Stimulated activated CD8-positive, alpha-beta memory T cell treated with anti-CD3 and anti-CD28 coated beads, Interleukin-2, amount 100 ng/mL, for 48 hours (primary cell): ENCODE data around the gene FTO.
A peak's percentile ranks its signal among the peaks of the same experiment; 100 is the strongest.

Source experiments
- DNase-seq, 2 donors: peaks; one replicate each; pipeline ENCODE4 v3.0.0-alpha.2; 2020; ENCODE audit warnings: low read depth in 2 of 2

The FTO gene

DNA sequence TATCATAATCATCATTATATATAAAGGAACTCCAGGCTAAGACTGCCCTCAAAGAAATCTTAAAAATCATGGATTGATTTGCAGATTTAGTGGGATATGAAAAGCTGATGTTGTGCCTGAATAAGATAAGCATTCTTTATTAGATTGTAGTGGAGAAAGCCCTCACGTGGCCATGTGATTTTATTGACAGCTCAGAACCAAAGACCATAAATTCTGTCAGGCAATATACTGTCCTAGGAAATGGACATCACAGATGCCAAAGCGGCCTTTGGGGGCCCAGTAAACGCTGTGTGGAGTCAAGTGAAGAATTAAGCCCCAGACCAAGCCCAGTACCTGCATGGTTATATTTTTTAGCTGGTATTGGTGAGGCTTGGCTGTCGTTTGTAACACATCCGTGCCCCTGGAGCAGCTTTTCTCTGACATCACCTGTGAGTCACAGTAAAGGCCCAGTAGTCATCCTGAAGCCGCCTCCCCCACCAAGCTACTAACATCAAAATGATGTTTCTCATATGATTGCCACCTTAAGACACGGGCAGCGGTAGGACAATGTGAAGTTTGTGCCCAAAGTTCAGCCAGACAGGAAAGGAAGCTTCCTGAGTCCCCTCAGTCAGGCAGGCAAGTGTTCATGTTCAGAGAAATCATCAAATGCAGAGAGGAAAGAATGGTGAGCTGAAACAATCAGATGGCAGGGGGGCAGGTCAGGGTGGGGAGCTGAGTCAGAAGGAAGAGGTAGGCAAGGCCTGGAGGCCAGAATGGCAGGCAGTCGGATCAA, 373.3 kb downstream of the FTO start:
- DNase-seq, result peak in 1 of 2 donors; percentile 0

DNA sequence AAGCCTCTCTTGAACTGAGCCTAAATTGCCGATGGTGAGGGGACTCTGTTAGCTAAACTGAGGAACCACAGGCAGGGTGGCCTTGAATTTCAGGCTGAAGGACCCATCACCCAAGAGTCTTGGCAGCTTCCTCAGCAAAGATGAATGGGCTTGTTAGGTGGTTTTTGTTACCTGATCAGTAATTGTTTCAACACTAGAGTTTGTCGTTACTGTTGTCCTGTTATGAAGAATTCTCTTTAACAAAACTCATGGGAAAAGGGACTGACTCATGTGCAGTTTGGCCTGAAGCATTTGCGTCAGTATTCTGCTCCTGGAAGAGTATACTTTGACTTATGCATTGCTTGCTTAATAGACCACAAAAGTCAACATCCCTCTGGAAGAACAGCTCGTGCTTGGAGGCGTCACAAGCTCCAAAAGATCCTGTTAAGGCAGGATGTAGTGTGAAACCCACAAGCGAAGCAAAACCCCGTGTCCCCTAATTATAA, 376.6 kb downstream of the FTO start:
- DNase-seq, result no peak

DNA sequence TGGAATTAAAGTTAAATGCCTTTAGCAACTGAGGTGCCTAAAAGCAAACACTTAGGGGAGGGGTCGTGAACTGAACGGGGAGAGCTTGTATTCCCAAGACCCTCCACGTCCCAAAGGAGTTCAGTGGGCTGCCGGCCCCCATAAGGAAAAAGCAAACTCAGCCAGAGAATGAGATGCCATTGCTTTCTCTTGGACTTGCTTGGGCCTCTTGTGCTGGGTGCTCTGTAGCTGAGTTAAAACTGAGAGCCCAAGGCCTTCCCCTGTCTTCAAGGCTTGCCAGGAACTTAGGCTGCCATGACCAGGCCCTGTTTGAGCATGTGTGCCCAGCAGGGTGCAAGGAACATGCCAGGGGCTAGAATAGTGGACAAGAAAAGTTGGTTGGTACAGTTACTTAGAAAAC, 382.8 kb downstream of the FTO start:
- DNase-seq, result no peak

DNA sequence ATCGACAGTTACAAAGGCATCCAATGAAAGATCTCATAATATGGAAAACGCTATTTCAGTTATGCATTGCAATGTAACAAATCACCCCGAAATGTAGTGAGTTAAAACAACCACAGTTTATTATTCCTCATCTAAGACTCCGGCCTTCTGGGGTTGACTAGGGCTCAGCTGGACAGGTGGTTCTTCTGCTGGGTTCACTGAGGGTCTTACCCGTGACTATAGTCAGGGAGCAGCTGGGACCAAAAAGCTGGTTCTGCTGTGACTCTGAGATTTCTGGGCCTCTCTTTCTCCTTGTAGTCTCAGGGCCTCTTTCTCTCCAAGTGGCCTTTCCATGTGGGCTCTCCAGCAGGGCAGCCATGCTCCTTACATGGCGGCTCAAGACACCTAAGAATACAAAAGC, 386.6 kb downstream of the FTO start:
- no peak for DNase-seq

DNA sequence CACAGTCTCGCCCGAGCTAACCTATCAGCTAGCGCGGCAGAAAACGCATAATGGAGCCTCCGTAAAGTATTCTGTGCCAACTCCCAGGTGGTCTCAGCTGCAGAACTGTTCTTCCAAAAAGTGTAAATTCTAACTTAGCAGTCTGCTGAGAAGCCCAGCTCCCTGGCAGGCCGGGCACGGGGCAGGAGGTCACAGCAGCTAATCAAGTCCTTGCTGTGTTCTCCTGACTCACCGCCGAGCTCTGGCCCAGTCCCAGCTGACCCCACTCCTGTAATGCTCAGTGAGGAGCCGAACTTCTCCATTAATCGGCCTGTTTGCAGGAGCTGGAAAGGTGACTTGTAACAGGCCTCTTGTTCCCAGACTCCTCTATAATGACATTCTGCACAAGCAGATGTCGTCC, 389.3 kb downstream of the FTO start:
- DNase-seq, result no peak

DNA sequence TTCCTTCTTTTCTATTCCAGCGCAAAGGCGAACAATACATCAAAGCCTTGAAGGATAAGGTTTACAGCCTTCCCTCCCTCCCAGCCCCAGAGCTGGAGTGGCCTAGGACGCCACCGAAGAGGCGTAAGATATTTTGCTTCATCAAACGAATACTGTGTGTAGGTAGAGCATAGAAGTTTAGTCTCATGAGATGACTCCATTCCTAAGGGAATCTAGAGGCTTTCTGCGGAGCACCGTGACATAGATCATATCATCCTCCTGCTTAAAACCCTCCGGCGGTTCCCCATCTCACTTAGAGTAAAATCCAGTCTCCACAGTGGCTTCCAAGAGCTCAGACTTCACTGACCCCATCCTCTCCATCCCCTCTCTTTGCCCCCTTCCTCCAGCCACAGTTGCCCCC, 390.7 kb downstream of the FTO start:
- no peak for DNase-seq

DNA sequence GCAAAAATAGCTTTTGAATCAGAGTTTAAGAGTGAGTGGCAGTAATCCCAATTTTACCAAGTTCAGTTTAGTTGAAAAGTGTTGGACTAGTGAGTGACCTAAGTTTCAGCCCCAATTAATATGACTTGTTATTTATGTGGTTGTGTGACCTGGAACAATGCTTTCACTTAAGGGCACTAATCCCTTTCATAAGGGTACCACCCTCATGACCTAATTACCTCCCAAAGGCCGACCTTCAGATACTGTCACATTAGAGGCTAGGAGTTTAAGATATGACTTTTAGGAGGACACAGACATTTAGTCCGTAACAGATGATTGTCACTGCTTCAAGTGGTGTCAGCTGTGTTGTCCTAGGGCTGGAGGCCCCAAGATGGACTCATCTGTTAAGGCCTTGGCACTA, 392.7 kb downstream of the FTO start:
- DNase-seq, result no peak

DNA sequence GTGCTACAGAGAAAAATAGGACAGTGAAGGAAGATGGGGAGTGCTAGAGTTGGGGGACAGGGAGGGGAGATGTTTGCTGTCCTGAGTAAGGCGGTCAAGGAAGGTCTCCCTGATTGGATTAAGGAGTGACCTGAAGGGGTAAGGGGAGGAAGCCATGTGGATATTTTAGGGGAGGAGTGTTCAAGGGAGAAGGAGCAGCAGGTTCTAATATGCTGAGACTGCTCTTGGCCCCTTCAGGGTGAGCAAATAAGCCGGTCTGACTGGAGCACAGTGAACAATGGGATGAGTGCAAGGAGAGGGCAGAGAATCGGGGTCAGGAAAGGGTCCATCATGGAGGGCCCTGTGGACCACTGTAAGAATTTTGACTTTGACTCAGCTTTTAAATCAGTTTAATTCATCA, 393.8 kb downstream of the FTO start:
- no peak for DNase-seq

DNA sequence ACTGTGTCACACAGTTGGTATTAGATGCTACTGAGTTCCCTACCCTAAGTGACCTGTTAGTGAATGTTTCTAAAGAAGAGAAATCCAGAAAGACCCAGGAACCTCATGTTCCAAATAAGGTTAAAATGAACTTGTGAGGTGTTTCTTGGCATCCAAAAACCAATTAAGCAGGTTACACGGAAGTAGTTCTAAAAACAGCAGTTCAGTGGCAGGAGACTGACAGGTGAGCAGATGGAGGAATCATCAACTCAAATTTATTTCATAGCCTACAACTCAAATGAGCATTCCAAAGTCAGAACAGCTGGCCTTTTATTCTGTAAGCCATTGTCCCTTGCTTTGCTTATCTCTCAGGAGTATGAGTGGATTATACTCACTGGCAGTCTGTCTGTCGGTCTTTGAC, 394.3 kb downstream of the FTO start:
- no peak for DNase-seq

DNA sequence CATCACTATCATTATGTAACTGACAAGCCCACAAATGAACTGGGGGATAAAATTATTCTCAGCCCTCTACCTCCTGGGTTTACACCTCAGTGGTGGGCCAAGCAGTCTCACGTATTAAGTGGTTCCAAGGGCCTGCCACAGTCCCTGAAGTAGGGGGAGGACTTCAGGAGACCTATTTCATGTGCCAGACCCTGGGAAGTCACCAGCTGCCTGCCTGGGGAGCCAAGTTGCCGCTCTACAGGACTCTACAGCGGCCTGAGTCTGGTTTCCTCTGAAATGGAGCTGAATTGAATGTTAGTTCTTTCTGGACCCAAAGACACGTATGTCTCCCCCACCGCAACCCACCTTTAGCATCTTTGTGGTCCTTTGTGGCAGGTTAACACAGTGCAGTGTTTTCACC, 395.7 kb downstream of the FTO start:
- no peak for DNase-seq

DNA sequence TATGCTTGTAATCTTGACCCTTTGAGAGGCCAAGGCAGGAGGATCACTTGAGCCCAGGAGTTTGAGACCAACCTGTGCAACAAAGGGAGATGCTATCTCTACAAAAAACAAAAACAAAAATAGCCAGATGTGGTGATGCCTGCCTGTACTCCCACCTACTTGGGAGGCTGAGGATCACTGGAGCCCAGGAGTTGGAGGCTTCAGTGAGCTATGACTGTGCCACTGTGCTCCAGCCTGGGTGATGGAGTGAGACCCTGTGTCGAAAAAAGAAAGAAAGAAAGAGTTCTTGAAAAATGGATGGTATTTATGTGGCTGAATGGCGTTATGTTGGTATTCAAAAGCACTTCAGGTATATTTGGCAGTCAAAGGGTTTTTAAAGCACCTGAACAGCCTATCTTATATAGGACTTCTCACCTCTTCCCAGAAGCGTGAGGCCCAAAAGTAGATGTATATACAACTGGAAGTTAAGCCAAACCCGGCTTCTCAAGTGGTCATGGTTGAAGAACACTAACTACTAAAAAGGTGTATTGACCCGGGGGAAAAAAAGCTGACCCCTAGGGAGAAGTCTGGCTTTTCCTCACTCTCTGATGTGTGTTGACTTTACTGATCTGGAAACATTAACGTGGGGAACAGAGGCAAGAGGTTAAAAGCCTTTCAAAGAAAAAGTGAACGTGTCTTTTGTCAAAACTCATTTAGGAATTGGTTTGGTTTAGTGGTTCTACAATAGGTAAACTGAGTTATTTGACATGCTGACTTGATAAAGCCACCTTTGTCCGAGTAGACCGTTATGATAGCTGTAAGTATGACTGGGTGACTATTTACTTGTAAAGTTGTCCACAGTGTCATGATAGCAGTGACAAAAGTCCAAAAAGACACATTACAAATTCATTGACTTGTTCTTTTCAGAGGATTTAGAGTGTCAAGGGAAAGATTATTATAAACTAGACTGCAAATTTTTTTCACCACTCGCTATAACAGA, 399.2 kb downstream of the FTO start:
- DNase-seq, result no peak

DNA sequence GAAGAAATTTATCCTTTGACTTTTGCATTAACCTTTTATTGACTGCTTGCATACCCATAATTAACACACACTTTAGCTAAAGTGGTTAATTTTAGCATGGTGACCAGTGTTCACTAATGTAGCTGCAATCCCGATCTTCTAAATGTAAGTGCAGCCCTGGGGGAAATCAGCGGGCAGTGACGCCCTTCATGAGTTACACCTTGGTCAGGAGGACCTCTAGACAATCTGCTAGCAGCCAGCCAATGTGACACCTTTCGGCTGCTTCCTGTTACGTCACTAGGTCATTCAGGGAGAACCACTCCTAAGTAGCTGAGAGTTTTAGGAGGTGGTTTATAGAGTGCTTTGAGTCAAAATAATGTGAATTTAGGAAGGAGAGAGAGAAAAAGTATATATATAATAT, 402.1 kb downstream of the FTO start:
- DNase-seq, result no peak

DNA sequence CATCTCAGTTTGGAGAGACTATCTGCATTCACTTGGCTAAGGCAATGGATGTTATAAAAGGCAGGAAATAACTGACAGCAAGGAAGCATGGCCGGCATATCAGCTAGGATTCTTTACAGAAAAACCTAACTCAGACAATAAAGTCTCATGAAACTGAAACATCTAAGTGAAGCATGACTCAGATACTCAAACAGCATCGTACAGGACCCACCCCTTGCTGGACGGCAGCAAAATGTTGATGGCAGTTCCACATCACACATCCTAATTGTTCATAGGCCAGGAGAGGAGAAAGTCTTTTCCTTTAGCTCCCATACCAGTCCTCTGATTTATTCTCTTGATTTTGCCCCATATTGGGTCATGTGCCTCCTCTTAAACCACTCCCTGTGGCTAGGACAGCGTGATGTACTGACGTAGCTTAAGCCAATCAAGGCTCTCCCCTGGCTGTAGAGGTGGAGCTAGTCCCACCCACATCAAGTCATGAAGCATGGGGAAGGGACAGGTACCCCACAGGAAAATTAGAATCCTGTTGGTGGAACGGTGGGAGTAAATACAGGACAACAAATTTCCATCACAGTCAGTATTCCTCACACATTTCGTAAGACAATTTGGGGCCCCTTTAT, 403.7 kb downstream of the FTO start:
- no peak for DNase-seq

DNA sequence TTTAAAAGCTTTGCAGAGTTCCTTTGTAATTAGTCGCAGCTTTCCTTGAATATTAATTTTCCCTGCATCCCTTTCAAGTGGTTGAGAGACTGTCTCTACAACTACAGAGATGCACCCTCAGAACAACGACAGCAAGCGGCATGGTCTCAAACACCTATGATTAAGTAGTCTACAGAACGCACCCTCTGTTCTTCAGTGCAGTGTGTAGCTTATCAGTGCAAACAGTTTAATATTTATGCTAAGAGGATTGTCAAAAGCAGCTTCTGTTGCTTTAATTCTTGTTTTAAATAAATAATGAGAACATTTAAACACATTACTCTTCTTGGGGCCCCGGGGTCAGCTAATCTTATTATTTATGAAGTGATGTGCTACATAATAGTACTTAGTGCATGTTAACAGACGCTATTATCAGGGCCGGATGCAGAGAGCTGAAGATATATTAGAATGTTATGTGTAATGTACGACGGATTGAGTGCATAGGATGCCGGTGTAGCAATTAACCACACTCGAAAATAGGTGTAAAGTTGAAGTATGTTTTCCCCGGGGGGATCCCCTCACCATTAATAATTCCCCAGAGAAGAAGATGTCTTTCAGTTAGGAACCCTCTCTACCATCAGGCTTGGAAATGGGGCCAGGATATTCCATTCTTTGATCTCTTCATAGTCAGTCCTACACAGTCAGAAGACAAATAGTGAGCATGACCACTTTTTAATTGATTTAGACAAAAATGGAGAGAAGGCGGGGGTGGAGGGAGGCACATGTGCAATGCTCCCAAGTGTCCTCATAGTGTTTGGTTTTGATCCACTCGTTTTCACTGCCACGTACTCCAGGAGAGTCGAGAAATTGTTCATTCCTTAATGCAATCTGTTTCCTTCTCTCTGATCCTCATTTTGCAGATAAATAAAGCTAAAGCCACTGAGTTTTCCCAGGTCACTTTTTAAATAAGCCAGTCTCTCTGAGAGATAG, 406.3 kb downstream of the FTO start:
- DNase-seq, result no peak

DNA sequence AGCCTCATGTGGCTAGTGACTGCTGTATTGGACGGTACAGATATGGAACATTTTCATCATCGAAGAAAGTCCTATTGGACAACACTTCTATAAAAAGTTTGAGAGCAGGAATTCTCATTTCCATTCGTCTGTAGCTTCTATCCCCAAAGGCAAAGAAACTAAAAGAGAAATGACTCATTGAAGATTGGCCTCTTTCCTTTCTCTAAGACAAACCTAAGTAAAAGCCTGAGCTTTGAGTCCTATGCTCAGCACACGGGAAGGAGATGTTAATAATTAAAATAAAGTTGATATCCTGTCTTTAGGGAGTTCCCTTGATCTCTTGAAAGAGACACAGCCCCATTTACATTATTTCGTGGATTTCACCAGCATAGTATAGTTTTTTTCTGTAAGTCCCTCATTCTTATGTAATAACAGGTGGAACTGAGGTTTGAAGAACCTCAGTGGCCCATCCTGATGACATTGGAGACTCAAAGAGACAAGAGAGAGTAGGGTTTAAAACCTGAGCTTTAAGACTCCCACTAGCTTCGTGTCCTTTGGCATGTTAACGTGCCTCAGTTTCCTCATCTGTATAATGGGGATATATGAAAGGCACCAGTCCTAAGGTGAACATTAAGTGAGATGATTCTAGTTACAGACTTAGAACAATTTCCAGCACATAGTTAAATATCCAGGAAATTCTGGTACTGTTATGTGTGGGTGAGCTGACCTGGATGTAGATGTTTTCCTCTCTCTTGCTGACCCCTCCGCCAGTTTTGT, 408.7 kb downstream of the FTO start:
- DNase-seq, result no peak

DNA sequence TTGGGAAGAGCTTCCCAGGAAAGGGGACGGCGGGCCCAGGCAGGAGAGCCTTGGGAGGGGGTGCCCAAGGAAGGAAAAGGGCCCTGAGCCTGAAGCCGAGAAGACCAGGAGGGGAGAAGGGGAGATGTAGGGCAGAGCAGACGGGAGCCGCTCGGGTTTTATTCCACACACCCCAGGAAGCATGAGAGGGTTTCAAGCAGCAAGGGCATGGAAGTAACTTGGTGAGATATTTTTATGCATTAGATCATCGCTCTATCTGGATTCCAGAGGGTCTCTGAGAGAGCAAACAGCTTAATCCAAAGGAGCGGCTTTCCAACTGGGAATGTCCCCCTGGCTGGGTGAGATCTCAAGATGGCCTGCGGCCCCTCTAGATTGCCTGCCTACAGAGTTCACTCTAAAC, 411.6 kb downstream of the FTO start:
- no peak for DNase-seq

DNA sequence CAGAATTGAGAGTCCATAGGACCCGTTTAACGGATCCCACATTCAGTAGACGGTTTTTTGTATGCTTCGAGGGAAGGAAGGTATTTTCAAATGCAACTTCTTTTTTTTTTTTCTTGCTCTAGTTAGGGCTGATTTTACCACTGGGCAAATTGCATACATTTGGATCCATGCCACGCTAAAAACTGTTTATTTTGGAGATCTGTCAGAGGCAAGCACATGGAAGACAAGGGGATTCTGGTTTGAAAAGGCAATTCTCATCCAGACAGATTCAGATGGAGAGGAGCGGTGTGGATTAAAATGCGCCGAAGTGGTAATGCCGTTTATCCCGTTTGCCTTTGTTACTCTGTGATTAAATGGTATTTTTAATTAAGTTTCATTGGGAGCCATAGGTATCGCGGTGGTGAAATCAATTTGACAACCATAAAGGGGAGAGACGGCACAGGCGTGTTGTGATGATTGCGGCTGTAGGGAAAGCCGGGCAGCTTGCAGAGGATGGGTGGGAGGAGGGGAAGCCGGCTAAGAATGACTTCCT, 412.2 kb downstream of the FTO start:
- DNase-seq, result no peak

DNA sequence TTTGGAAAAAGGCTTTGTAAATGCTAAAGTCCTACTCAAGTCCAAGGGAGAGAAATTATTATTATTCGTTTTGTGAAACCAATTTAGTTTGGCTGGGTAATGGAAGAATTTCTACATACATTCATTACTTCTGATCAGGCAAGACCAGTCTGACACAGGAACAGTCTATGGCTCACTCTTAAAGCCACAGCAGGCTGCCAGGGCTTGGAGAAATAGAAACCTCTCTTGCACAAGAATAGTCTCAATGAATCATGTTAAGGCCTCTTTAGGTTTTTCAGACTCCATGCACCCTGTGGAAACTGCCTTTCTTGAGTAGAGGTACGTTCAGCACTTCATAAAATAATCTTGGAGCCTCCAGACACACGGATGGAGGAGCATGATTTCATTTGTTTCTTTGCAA, 414.9 kb downstream of the FTO start:
- DNase-seq, result no peak

DNA sequence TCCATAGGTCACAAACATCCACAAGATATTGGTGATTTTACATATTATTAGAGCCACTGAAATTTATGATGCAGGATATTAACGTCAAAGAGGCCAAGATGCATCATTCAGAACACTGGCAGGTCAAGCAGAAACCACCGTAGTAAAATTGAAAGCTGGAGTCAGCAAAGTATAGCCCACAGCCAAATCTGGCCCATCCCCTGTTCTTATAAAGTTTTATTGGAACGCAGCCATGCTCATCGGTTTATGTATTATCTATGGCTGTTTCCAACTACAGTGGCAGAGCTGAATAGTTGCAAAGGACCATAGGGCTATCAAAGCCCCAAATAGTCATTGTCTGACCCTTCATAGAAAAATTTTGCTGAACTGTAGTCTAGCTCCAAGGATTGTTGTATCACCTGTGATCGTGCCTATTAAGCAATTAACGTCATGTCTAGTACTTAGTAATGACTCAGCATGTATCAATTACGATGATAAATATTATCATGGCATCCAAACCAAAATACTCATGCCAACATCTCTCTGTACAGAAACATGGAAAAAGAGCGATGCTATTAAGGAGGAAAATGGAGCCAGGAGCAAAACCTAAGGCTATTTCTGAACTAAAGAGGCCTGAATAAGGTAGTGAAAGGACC, 417.0 kb downstream of the FTO start:
- no peak for DNase-seq
